Epithelial cell of proximal tubule (primary cell): ENCODE measurements around the gene MRPS26. TPM values are rescaled to one million over a fixed set of nuclear protein-coding genes. Genes with fewer than 3 reads are reported as not detected.
"Not testable (repeated sequence)": the region's sequence is repeated elsewhere in the genome, so short reads cannot be mapped to it uniquely, and the experiment has no call there.

Source experiments
- DNase-seq: peaks from one replicate; pipeline ENCODE4 v3.0.0-alpha.2; 2011; ENCODE audit warnings: low read depth
- H3K4me3 ChIP-seq: 2 replicates; pipeline ENCODE4 v1.5.1; 2011; ENCODE audit warnings: low read depth, mild to moderate bottlenecking, low read length
- CTCF ChIP-seq: conservative IDR thresholded peaks from 2 replicates; pipeline ENCODE4 v1.5.1; 2012; ENCODE audit warnings: low read depth, mild to moderate bottlenecking, low read length
- total RNA-seq: library from RNA; depleted of rRNA; stranded (reverse); fragments of >200 nt; gene quantifications from 2 replicates; pipeline ENCODE4 v1.2.3, GENCODE V29; 2015

MRPS26 gene
- total RNA-seq, 1 donor from 2014 or later = 107 TPM

- peak; percentile 7 for TF ChIP-seq CTCF
- no peak overlapping the region for H3K4me3 ChIP-seq
- DNase-seq = no peak
These were observed 5.7 kb downstream of the MRPS26 start for GRCh38 chr20:3051385-3052019.

- no peak overlapping the region for H3K4me3 ChIP-seq
- no peak for DNase-seq
- no peak for TF ChIP-seq CTCF
These were observed 13.6 kb downstream of the MRPS26 start for GRCh38 chr20:3059489-3059888.

- DNase-seq = not testable (repeated sequence)
These were observed 18.3 kb downstream of the MRPS26 start for GRCh38 chr20:3064119-3064518.

GRCh38 chr20:3067139-3068014, 21.5 kb downstream of the MRPS26 start:
- no peak for TF ChIP-seq CTCF
- no peak for DNase-seq
- H3K4me3 ChIP-seq = no peak overlapping the region

More at GRCh38 chr20:3064119-3064518, 18.3 kb downstream of the MRPS26 start:
- not testable (repeated sequence) for H3K4me3 ChIP-seq

- no peak overlapping the region for H3K4me3 ChIP-seq
- no peak for TF ChIP-seq CTCF
- no peak for DNase-seq
These were observed 22.2 kb downstream of the MRPS26 start for GRCh38 chr20:3068075-3068474.

DNA sequence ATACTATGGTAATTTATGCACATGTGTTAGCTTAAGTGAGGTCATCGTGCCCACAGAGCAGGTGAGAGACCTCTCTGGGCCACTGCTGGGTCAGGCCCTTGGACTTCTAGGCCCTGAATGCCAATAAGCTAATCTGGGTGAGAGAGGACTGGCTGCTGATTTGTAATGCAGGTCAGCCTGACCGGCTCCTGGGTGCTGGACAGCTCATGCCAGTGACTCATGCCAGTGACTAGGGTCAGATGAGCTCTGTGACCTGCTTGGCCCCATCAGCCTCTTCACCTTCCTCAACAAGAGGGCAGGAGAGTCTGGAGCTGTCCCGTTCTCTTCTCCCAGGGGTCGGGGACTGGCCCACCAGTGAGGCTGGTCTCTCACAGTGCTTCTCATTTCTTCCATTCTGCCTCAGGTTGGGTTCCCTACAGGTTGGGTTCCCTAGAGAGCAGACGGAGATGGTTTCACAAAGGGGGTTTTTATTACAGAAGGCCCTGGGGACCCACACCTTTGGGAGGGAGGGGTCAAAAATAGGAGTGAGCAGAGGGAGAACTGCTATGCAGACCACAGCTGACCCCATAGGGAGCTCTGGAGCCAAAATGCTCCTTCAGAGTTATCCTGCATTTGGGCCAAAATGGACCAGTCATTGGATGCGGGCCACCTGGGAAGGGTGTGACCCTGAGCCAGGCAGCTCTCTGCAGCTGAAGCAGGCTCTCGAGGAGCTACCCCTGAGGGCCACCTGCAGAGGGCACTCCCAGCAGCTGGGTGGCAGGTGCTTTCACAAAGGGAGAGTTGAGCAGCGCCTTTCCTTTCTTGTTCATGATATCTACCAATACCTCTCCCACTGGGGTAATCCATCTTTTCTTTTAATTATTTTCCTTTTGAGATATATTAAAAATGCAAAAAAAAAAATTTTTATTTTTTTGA, 23.4 kb downstream of the MRPS26 start:
- no peak overlapping the region for H3K4me3 ChIP-seq
- DNase-seq = peak; percentile 65
- TF ChIP-seq CTCF = no peak

- H3K4me3 ChIP-seq = no peak overlapping the region
- no peak for TF ChIP-seq CTCF
- DNase-seq = no peak
These were observed 24.9 kb downstream of the MRPS26 start for GRCh38 chr20:3070725-3071124.
